T-helper 2 cell treated with Interferon-gamma antibody and Interleukin-4, amounts not matched to agents 5 μg/mL and 100 μg/mL, for 36 hours (primary cell): ENCODE data around the gene GSTM5.

ENCODE experiments used
- DNase-seq: peaks from one replicate; pipeline ENCODE4 v3.0.0; 2021; ENCODE audit warnings: low spot score
- H3K27ac Mint-ChIP-seq: one replicate; pipeline ENCODE4 v1.8.0; 2021; ENCODE audit warnings: mild to moderate bottlenecking, mixed read lengths
- H3K27me3 Mint-ChIP-seq: one replicate; pipeline ENCODE4 v1.8.0; 2021; ENCODE audit warnings: low read depth, mixed read lengths
- H3K36me3 Mint-ChIP-seq: one replicate; pipeline ENCODE4 v1.8.0; 2021; ENCODE audit warnings: low read depth, mixed read lengths
- H3K4me1 Mint-ChIP-seq: one replicate; pipeline ENCODE4 v1.8.0; 2021; ENCODE audit warnings: low read depth, mixed read lengths
- H3K4me3 Mint-ChIP-seq: one replicate; pipeline ENCODE4 v1.8.0; 2022; ENCODE audit warnings: mild to moderate bottlenecking, moderate library complexity, mixed read lengths
- H3K9me3 Mint-ChIP-seq: one replicate; pipeline ENCODE4 v1.8.0; 2021; ENCODE audit warnings: mixed read lengths

The GSTM5 gene

GRCh38 chr1:109712321-109712864 lies 342 bp downstream of the GSTM5 start:
- no peak overlapping the region for H3K4me3 Mint-ChIP-seq
- no peak overlapping the region for H3K27ac Mint-ChIP-seq

GRCh38 chr1:109713636-109714035 lies 1.6 kb downstream of the GSTM5 start:
- H3K27me3 Mint-ChIP-seq = no peaks in the 10 kb centered on the region
- peaks cover 10% of the 10 kb centered on the region for H3K9me3 Mint-ChIP-seq
- H3K4me3 Mint-ChIP-seq = no peak overlapping the region
- DNase-seq = no peak
- peaks cover 1% of the 10 kb centered on the region for H3K36me3 Mint-ChIP-seq
- no peaks in the 10 kb centered on the region for H3K4me1 Mint-ChIP-seq
- no peak overlapping the region for H3K27ac Mint-ChIP-seq

More at GRCh38 chr1:109712321-109712864, 342 bp downstream of the GSTM5 start:
- no peak for DNase-seq
- Mint-ChIP-seq H3K27me3 (no peaks in the 10 kb centered on the region), H3K36me3 (peaks cover 4% of the 10 kb centered on the region), H3K4me1 (no peaks in the 10 kb centered on the region), H3K9me3 (peaks cover 14% of the 10 kb centered on the region)

- Mint-ChIP-seq H3K4me3 (no peak overlapping the region), H3K36me3 (no peaks in the 10 kb centered on the region), H3K27ac (no peak overlapping the region), H3K27me3 (no peaks in the 10 kb centered on the region), H3K9me3 (no peaks in the 10 kb centered on the region), H3K4me1 (no peaks in the 10 kb centered on the region)
- DNase-seq = no peak
These were observed 2.8 kb downstream of the GSTM5 start for GRCh38 chr1:109714661-109715372.

- Mint-ChIP-seq H3K36me3 (no peaks in the 10 kb centered on the region), H3K4me1 (no peaks in the 10 kb centered on the region), H3K4me3 (no peak overlapping the region), H3K27ac (no peak overlapping the region), H3K27me3 (no peaks in the 10 kb centered on the region), H3K9me3 (no peaks in the 10 kb centered on the region)
- no peak for DNase-seq
These were observed 4.1 kb downstream of the GSTM5 start for GRCh38 chr1:109716121-109716520.

- DNase-seq = no peak
- H3K36me3 Mint-ChIP-seq = no peaks in the 10 kb centered on the region
- no peaks in the 10 kb centered on the region for H3K27me3 Mint-ChIP-seq
- H3K4me3 Mint-ChIP-seq = no peak overlapping the region
- no peaks in the 10 kb centered on the region for H3K4me1 Mint-ChIP-seq
- no peaks in the 10 kb centered on the region for H3K9me3 Mint-ChIP-seq
- H3K27ac Mint-ChIP-seq = no peak overlapping the region
These were observed 4.6 kb downstream of the GSTM5 start for GRCh38 chr1:109716570-109717090.

- no peaks in the 10 kb centered on the region for H3K36me3 Mint-ChIP-seq
- no peak overlapping the region for H3K4me3 Mint-ChIP-seq
- H3K27me3 Mint-ChIP-seq = no peaks in the 10 kb centered on the region
- DNase-seq = no peak
- H3K4me1 Mint-ChIP-seq = no peaks in the 10 kb centered on the region
- no peak overlapping the region for H3K27ac Mint-ChIP-seq
- no peaks in the 10 kb centered on the region for H3K9me3 Mint-ChIP-seq
These were observed 5.7 kb downstream of the GSTM5 start for GRCh38 chr1:109717729-109718128.

GRCh38 chr1:109718495-109718894 lies 6.4 kb downstream of the GSTM5 start:
- Mint-ChIP-seq H3K4me1 (no peaks in the 10 kb centered on the region), H3K36me3 (no peaks in the 10 kb centered on the region), H3K27ac (no peak overlapping the region), H3K27me3 (no peaks in the 10 kb centered on the region), H3K9me3 (no peaks in the 10 kb centered on the region), H3K4me3 (no peak overlapping the region)
- DNase-seq = no peak

GRCh38 chr1:109719337-109719837 lies 7.3 kb downstream of the GSTM5 start:
- peaks cover 3% of the 10 kb centered on the region for H3K27me3 Mint-ChIP-seq
- H3K27ac Mint-ChIP-seq = no peak overlapping the region
- no peak for DNase-seq
- no peaks in the 10 kb centered on the region for H3K9me3 Mint-ChIP-seq
- H3K4me1 Mint-ChIP-seq = no peaks in the 10 kb centered on the region
- no peak overlapping the region for H3K4me3 Mint-ChIP-seq
- H3K36me3 Mint-ChIP-seq = no peaks in the 10 kb centered on the region

GRCh38 chr1:109721042-109721441 lies 9.0 kb downstream of the GSTM5 start:
- H3K4me3 Mint-ChIP-seq = no peak overlapping the region
- no peak for DNase-seq

GRCh38 chr1:109721971-109722370 lies 9.9 kb downstream of the GSTM5 start:
- no peak for DNase-seq
- no peaks in the 10 kb centered on the region for H3K9me3 Mint-ChIP-seq
- no peak overlapping the region for H3K4me3 Mint-ChIP-seq
- H3K27me3 Mint-ChIP-seq = peaks cover 13% of the 10 kb centered on the region
- no peaks in the 10 kb centered on the region for H3K4me1 Mint-ChIP-seq
- no peaks in the 10 kb centered on the region for H3K36me3 Mint-ChIP-seq
- no peak overlapping the region for H3K27ac Mint-ChIP-seq

More at GRCh38 chr1:109721042-109721441, 9.0 kb downstream of the GSTM5 start:
- Mint-ChIP-seq H3K4me1 (no peaks in the 10 kb centered on the region), H3K9me3 (no peaks in the 10 kb centered on the region), H3K36me3 (no peaks in the 10 kb centered on the region), H3K27ac (no peak overlapping the region), H3K27me3 (peaks cover 11% of the 10 kb centered on the region)

GRCh38 chr1:109722908-109723691 lies 11.0 kb downstream of the GSTM5 start:
- no peaks in the 10 kb centered on the region for H3K36me3 Mint-ChIP-seq
- no peak overlapping the region for H3K27ac Mint-ChIP-seq
- no peaks in the 10 kb centered on the region for H3K4me1 Mint-ChIP-seq
- no peaks in the 10 kb centered on the region for H3K9me3 Mint-ChIP-seq
- peaks cover 16% of the 10 kb centered on the region for H3K27me3 Mint-ChIP-seq
- no peak for DNase-seq
- H3K4me3 Mint-ChIP-seq = no peak overlapping the region

- Mint-ChIP-seq H3K27me3 (peaks cover 16% of the 10 kb centered on the region), H3K9me3 (no peaks in the 10 kb centered on the region), H3K36me3 (no peaks in the 10 kb centered on the region), H3K4me3 (no peak overlapping the region), H3K27ac (no peak overlapping the region), H3K4me1 (no peaks in the 10 kb centered on the region)
- no peak for DNase-seq
These were observed 12.9 kb downstream of the GSTM5 start for GRCh38 chr1:109724933-109725332.

- no peak for DNase-seq
- H3K4me1 Mint-ChIP-seq = no peaks in the 10 kb centered on the region
- H3K4me3 Mint-ChIP-seq = no peak overlapping the region
- H3K27ac Mint-ChIP-seq = no peak overlapping the region
- no peaks in the 10 kb centered on the region for H3K36me3 Mint-ChIP-seq
- peaks cover 16% of the 10 kb centered on the region for H3K27me3 Mint-ChIP-seq
- no peaks in the 10 kb centered on the region for H3K9me3 Mint-ChIP-seq
These were observed 13.5 kb downstream of the GSTM5 start for GRCh38 chr1:109725510-109725909.

GRCh38 chr1:109726007-109726406 lies 14.0 kb downstream of the GSTM5 start:
- Mint-ChIP-seq H3K9me3 (no peaks in the 10 kb centered on the region), H3K4me3 (no peak overlapping the region), H3K36me3 (no peaks in the 10 kb centered on the region), H3K27me3 (peaks cover 19% of the 10 kb centered on the region), H3K27ac (no peak overlapping the region), H3K4me1 (no peaks in the 10 kb centered on the region)
- DNase-seq = no peak
